HG02571 (cell line): ENCODE measurements around the gene DNAJC8.

Experiments used
- ATAC-seq: cut with Tn5 transposase; IDR thresholded peaks from one replicate; pipeline ENCODE4 v1.9.1; 2021; ENCODE audit warnings: mild to moderate bottlenecking, moderate library complexity; ENCODE audit not compliant: unreplicated experiment

The DNAJC8 gene, protein sequence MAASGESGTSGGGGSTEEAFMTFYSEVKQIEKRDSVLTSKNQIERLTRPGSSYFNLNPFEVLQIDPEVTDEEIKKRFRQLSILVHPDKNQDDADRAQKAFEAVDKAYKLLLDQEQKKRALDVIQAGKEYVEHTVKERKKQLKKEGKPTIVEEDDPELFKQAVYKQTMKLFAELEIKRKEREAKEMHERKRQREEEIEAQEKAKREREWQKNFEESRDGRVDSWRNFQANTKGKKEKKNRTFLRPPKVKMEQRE

GRCh38 chr1:28232558-28233263 is at the start of gene DNAJC8:
TSS of gene DNAJC8 (minus strand) at chr1:28233029. CDS start at chr1:28232998, 31 bp downstream.
- peak; percentile 47 for ATAC-seq

DNA sequence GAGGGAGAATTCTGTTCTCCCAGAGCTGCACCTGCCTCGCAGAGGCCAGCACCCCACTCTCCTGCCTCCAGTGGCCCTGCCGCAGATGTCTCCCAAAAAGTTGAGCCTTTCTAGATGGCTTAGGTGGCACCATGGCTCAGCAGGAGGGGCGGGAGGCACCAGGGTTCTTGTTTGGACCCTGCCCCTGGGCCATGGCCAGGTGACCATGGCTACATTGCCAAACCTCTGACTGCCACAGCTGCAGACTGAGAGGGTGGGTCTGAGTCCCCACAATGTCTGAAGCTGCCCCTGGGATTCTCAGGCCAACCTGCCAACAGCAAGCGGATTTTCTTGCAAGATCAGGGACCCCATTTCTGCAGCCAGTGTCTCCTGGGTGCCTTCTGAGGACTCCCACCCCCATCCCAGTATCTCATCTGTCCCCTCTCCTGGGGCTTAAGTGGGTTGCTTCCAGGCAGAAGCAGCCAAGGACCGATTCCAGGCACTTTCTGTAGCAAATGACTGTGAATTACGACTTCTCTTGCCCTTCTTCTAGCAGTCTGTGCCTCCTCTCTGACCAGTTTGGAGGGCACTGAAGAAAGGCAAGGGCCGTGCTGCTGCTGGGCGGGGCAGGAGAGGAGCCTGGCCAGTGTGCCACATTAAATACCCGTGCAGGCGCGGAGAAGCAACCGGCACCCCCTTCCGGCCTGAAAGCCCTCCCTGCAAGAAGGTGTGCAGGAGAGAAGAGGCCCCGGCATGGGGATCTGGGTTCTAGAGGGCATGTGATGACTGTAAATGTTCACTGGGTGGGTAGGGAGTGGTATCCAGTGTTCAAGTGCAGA is 49.0 kb upstream of the DNAJC8 start:
- no peak for ATAC-seq

DNA sequence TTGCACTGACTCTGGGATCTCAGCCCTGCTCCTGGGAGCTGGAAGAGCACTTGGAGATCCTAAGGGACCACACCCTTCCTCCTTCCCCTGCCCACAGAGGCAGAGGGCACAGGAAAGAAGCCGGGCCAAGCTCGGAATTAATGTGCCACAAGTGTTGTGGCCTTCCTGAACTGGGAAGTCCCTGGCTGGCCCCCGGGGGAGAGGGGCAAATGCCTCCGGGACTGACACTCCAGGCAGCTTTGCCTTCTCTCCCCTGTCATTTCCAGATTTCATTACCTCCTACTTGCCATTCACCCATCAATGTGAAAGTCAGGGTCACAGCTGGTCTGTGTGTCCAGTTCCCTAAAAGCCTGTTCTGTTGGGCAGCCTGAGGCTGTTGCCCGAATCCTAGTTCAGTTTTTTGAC is 48.1 kb upstream of the DNAJC8 start:
- ATAC-seq: no peak

- ATAC-seq: no peak
Measured at GRCh38 chr1:28280501-28280900, 47.7 kb upstream of the DNAJC8 start.

DNA sequence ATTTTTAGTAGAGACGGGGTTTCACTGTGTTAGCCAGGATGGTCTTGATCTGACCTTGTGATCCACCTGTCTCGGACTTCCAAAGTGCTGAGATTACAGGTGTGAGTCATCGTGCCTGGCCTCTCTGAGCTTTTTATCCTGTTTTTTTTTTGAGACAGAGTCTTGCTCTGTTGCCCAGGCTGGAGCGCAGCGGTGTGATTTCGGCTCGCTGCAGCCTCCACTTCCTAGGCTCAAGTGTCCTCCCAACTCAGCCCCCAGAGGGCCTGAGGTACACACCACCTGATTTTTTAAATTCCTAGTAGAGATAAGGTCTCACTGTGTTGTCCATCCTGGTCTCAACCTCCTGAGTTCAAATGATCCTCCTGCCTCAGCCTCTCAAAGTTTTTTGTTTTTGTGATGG is 46.9 kb upstream of the DNAJC8 start:
- ATAC-seq: no peak

GRCh38 chr1:28278763-28279162 is 45.9 kb upstream of the DNAJC8 start:
- no peak for ATAC-seq

DNA sequence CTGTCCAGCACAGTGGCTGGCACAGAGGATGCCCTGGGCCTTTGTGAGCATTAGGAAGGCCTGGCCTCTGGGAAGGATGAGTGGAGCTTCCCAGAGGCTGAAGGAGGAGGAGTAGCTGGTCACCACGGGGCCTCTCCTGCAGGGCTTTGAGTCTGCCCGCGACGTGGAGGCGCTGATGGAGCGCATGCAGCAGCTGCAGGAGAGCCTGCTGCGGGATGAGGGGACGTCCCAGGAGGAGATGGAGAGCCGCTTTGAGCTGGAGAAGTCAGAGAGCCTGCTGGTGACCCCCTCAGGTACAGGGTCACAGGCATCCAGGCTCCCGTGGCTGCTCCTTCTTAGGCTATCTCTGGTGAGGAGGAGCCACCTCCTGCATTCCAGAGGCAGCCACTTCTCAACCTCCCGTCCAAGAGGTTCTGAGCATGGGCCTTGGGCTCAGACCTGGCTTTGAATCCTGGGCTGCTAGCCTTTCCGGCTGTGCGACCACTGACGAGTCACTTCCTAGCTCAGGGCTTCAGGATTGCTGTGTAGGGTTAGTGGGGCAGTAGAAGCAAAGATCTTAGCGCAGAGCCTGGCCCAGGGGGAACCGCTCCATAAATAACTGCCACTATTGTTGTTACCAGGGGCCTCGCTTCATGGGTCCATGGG is 40.5 kb upstream of the DNAJC8 start:
- no peak for ATAC-seq

DNA sequence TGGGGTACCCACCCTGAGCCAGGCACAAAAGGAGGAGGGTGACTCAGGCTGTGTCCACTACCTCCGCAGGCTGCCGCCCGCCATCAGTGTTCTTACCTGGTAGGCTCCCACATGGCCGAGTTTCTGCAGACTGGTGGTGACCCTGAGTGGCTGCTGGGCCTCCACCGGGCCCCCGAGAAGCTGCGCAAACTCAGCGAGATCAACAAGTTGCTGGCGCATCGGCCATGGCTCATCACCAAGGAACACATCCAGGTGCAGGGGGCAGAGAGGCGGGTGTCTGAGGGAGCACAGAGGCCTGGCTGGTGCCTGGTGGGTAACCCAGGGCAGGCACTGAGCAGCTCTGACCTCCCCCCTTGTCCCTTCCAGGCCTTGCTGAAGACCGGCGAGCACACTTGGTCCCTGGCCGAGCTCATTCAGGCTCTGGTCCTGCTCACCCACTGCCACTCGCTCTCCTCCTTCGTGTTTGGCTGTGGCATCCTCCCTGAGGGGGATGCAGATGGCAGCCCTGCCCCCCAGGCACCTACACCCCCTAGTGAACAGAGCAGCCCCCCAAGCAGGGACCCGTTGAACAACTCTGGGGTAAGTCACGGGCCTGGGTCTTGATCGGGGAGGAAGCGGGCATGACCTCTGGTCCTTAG is 39.5 kb upstream of the DNAJC8 start:
- no peak for ATAC-seq

- no peak for ATAC-seq
Measured at GRCh38 chr1:28269529-28269928, 36.7 kb upstream of the DNAJC8 start.

DNA sequence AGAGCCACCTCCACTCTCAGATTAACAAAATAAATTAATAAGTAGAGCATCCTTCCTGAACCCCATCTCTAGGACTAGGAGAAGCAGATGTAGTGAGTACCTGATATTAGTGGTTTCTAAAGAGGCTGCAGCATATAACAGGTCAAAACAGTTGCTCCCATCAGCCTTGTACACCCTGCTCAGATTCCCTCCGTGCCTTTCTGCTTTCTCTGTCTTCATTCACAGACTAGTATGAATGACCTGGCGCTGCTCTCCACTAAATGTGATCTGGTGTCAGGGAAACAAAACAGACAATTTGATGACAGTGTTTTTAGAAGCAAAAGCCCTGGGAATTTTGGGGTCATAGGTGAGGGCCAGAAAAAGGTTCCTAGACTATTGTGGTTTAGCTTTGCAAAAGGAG is 34.8 kb upstream of the DNAJC8 start:
- ATAC-seq: no peak

GRCh38 chr1:28266920-28267322 is 34.1 kb upstream of the DNAJC8 start:
- ATAC-seq: no peak

- no peak for ATAC-seq
Measured at GRCh38 chr1:28265577-28265976, 32.7 kb upstream of the DNAJC8 start.

GRCh38 chr1:28264897-28265296 is 32.1 kb upstream of the DNAJC8 start:
- no peak for ATAC-seq

GRCh38 chr1:28260803-28261174 is 28.0 kb upstream of the DNAJC8 start:
- ATAC-seq: no peak

- peak; percentile 9 for ATAC-seq
Measured at GRCh38 chr1:28259934-28260802, 27.3 kb upstream of the DNAJC8 start.

GRCh38 chr1:28259252-28259933 is 26.6 kb upstream of the DNAJC8 start, which contains the start of gene SESN2:
TSS of gene SESN2 (plus strand) at chr1:28259518. CDS start at chr1:28259848, 330 bp downstream.
- peak; percentile 93 for ATAC-seq

DNA sequence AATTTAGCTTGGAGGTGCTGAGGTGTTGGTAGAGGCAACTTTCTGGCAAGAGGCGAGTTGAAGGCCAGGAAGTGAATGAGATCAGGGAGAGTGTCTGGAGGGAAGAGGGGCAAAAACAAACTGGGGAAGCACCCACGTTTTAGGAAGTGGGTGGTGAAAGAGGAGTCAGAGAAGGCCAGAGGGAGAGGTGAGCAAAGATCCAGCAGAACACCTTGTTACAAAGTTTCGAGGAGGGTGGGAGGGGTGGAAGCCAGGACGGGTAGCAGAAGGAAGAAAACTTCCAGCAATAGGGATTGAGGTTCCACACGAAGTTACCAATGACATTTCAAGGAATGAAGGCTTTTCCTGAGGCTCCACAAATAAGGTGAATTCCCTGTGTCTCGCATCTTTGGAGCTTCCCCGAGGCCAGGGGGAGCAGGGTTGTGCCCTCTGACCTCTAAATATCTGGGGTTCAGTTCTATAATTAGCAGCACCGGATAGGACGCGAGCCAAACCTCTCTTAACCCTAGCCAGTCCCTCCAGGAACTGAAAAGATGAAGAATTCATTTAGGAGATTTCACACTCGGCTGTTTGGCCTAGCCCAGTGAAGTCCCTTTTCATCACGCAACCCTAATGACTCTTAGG is 25.9 kb upstream of the DNAJC8 start:
- no peak for ATAC-seq

DNA sequence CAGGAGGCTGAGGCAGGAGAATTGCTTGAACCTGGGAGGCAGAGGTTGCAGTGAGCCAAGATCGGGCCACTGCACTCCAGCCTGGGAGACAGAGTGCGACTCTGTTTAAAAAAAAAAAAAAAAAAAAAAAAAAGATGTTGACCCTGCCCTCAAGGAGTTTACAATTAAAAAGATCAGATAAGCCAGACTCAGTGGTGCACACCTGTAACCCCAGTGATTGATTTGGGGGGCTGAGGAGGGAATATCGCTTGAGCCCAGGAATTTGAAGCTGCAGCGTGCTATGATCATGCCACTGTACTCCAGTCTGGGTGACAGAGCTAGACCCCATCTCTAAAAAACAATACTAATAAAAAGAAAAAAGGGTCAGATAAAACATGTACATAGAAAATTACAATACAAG is 24.9 kb upstream of the DNAJC8 start:
- no peak for ATAC-seq
